ENCODE measurements around the gene RXRA.

RXRA gene

GRCh38 chr9:134325813-134326723 is at the start of gene RXRA:
Gene RXRA, plus strand, starts transcription at chr9:134326455. Its CDS starts 177 bp downstream, at chr9:134326632.
- Histone ChIP-seq H3K4me3 (ENCODE audit: low read length) (peak within 1 kb of the TSS; percentile 93), H3K4me1 (ENCODE audit: control insufficient read depth, insufficient read depth, low read length) (peaks cover 45% of the 10 kb centered on the region), H3K36me3 (ENCODE audit: control insufficient read depth, insufficient read depth, low read length, severe bottlenecking) (no peaks in the 10 kb centered on the region), H3K9me3 (ENCODE audit: control insufficient read depth, low read length) (no peaks in the 10 kb centered on the region), H3K27me3 (replicated peaks; ENCODE audit: control insufficient read depth, insufficient read depth, low read length) (no peaks in the 10 kb centered on the region), H3K9ac (ENCODE audit: low read length) (peak within 1 kb of the TSS; percentile 98)
- peak; percentile 95 for DNase-seq (ENCODE audit: low read depth)

GRCh38 chr9:134278286-134278685 is 48.0 kb upstream of the RXRA start:
- Histone ChIP-seq H3K9me3 (ENCODE audit: control insufficient read depth, low read length) (peaks cover 8% of the 10 kb centered on the region), H3K9ac (ENCODE audit: low read length) (no peak overlapping the region), H3K4me3 (ENCODE audit: low read length) (no peak overlapping the region), H3K27me3 (replicated peaks; ENCODE audit: control insufficient read depth, insufficient read depth, low read length) (peaks cover 29% of the 10 kb centered on the region), H3K36me3 (ENCODE audit: control insufficient read depth, insufficient read depth, low read length, severe bottlenecking) (no peaks in the 10 kb centered on the region), H3K4me1 (ENCODE audit: control insufficient read depth, insufficient read depth, low read length) (peaks cover 7% of the 10 kb centered on the region)
- DNase-seq (ENCODE audit: low read depth): no peak

- H3K36me3 ChIP-seq (ENCODE audit: control insufficient read depth, insufficient read depth, low read length, severe bottlenecking): no peaks in the 10 kb centered on the region
- H3K4me3 ChIP-seq (ENCODE audit: low read length): no peak overlapping the region
- no peak for DNase-seq (ENCODE audit: low read depth)
- H3K4me1 ChIP-seq (ENCODE audit: control insufficient read depth, insufficient read depth, low read length): peaks cover 15% of the 10 kb centered on the region
- H3K9me3 ChIP-seq (ENCODE audit: control insufficient read depth, low read length): peaks cover 8% of the 10 kb centered on the region
- H3K9ac ChIP-seq (ENCODE audit: low read length): no peak overlapping the region
- H3K27me3 ChIP-seq (replicated peaks; ENCODE audit: control insufficient read depth, insufficient read depth, low read length): peaks cover 21% of the 10 kb centered on the region
Observed at GRCh38 chr9:134278974-134279640, 47.1 kb upstream of the RXRA start.

- H3K4me1 ChIP-seq (ENCODE audit: control insufficient read depth, insufficient read depth, low read length): peaks cover 18% of the 10 kb centered on the region
- no peak for DNase-seq (ENCODE audit: low read depth)
- no peak overlapping the region for H3K4me3 ChIP-seq (ENCODE audit: low read length)
- H3K9me3 ChIP-seq (ENCODE audit: control insufficient read depth, low read length): peaks cover 8% of the 10 kb centered on the region
- no peaks in the 10 kb centered on the region for H3K36me3 ChIP-seq (ENCODE audit: control insufficient read depth, insufficient read depth, low read length, severe bottlenecking)
- no peak overlapping the region for H3K9ac ChIP-seq (ENCODE audit: low read length)
- peaks cover 4% of the 10 kb centered on the region for H3K27me3 ChIP-seq (replicated peaks; ENCODE audit: control insufficient read depth, insufficient read depth, low read length)
Observed at GRCh38 chr9:134282138-134282650, 44.1 kb upstream of the RXRA start.

GRCh38 chr9:134283111-134283515 is 43.1 kb upstream of the RXRA start:
- peaks cover 6% of the 10 kb centered on the region for H3K9me3 ChIP-seq (ENCODE audit: control insufficient read depth, low read length)
- DNase-seq (ENCODE audit: low read depth): no peak
- peak overlapping the region; percentile 41 for H3K9ac ChIP-seq (ENCODE audit: low read length)
- H3K4me1 ChIP-seq (ENCODE audit: control insufficient read depth, insufficient read depth, low read length): peaks cover 18% of the 10 kb centered on the region
- H3K27me3 ChIP-seq (replicated peaks; ENCODE audit: control insufficient read depth, insufficient read depth, low read length): no peaks in the 10 kb centered on the region
- H3K4me3 ChIP-seq (ENCODE audit: low read length): no peak overlapping the region
- no peaks in the 10 kb centered on the region for H3K36me3 ChIP-seq (ENCODE audit: control insufficient read depth, insufficient read depth, low read length, severe bottlenecking)

- H3K36me3 ChIP-seq (ENCODE audit: control insufficient read depth, insufficient read depth, low read length, severe bottlenecking): no peaks in the 10 kb centered on the region
- H3K9ac ChIP-seq (ENCODE audit: low read length): peak overlapping the region; percentile 41
- DNase-seq (ENCODE audit: low read depth): no peak
- no peak overlapping the region for H3K4me3 ChIP-seq (ENCODE audit: low read length)
- H3K4me1 ChIP-seq (ENCODE audit: control insufficient read depth, insufficient read depth, low read length): peaks cover 18% of the 10 kb centered on the region
- no peaks in the 10 kb centered on the region for H3K9me3 ChIP-seq (ENCODE audit: control insufficient read depth, low read length)
- H3K27me3 ChIP-seq (replicated peaks; ENCODE audit: control insufficient read depth, insufficient read depth, low read length): peaks cover 2% of the 10 kb centered on the region
Observed at GRCh38 chr9:134283692-134284265, 42.5 kb upstream of the RXRA start.

- DNase-seq (ENCODE audit: low read depth): no peak
- Histone ChIP-seq H3K4me3 (ENCODE audit: low read length) (no peak overlapping the region), H3K9ac (ENCODE audit: low read length) (no peak overlapping the region), H3K27me3 (replicated peaks; ENCODE audit: control insufficient read depth, insufficient read depth, low read length) (peaks cover 2% of the 10 kb centered on the region), H3K4me1 (ENCODE audit: control insufficient read depth, insufficient read depth, low read length) (peaks cover 18% of the 10 kb centered on the region), H3K36me3 (ENCODE audit: control insufficient read depth, insufficient read depth, low read length, severe bottlenecking) (no peaks in the 10 kb centered on the region), H3K9me3 (ENCODE audit: control insufficient read depth, low read length) (no peaks in the 10 kb centered on the region)
Observed at GRCh38 chr9:134284273-134284672, 42.0 kb upstream of the RXRA start.

- no peaks in the 10 kb centered on the region for H3K36me3 ChIP-seq (ENCODE audit: control insufficient read depth, insufficient read depth, low read length, severe bottlenecking)
- H3K9me3 ChIP-seq (ENCODE audit: control insufficient read depth, low read length): no peaks in the 10 kb centered on the region
- H3K4me3 ChIP-seq (ENCODE audit: low read length): no peak overlapping the region
- no peak overlapping the region for H3K9ac ChIP-seq (ENCODE audit: low read length)
- no peak for DNase-seq (ENCODE audit: low read depth)
- H3K4me1 ChIP-seq (ENCODE audit: control insufficient read depth, insufficient read depth, low read length): peaks cover 18% of the 10 kb centered on the region
- peaks cover 3% of the 10 kb centered on the region for H3K27me3 ChIP-seq (replicated peaks; ENCODE audit: control insufficient read depth, insufficient read depth, low read length)
Observed at GRCh38 chr9:134284741-134285140, 41.5 kb upstream of the RXRA start.

GRCh38 chr9:134285215-134285845 is 40.9 kb upstream of the RXRA start:
- H3K4me3 ChIP-seq (ENCODE audit: low read length): no peak overlapping the region
- H3K4me1 ChIP-seq (ENCODE audit: control insufficient read depth, insufficient read depth, low read length): peaks cover 18% of the 10 kb centered on the region

GRCh38 chr9:134286471-134287245 is 39.6 kb upstream of the RXRA start:
- no peak for DNase-seq (ENCODE audit: low read depth)
- no peak overlapping the region for H3K4me3 ChIP-seq (ENCODE audit: low read length)
- peaks cover 9% of the 10 kb centered on the region for H3K27me3 ChIP-seq (replicated peaks; ENCODE audit: control insufficient read depth, insufficient read depth, low read length)
- H3K36me3 ChIP-seq (ENCODE audit: control insufficient read depth, insufficient read depth, low read length, severe bottlenecking): no peaks in the 10 kb centered on the region
- peaks cover 4% of the 10 kb centered on the region for H3K9me3 ChIP-seq (ENCODE audit: control insufficient read depth, low read length)
- no peak overlapping the region for H3K9ac ChIP-seq (ENCODE audit: low read length)
- H3K4me1 ChIP-seq (ENCODE audit: control insufficient read depth, insufficient read depth, low read length): peaks cover 18% of the 10 kb centered on the region

More at GRCh38 chr9:134285215-134285845, 40.9 kb upstream of the RXRA start:
- H3K9me3 ChIP-seq (ENCODE audit: control insufficient read depth, low read length): no peaks in the 10 kb centered on the region
- peaks cover 8% of the 10 kb centered on the region for H3K27me3 ChIP-seq (replicated peaks; ENCODE audit: control insufficient read depth, insufficient read depth, low read length)
- DNase-seq (ENCODE audit: low read depth): no peak
- no peaks in the 10 kb centered on the region for H3K36me3 ChIP-seq (ENCODE audit: control insufficient read depth, insufficient read depth, low read length, severe bottlenecking)
- no peak overlapping the region for H3K9ac ChIP-seq (ENCODE audit: low read length)
